CD14-positive monocyte (primary cell): ENCODE measurements around the gene SLC9A9. TPM values are rescaled to one million over a fixed set of nuclear protein-coding genes. Genes with fewer than 3 reads are reported as not detected.

Experiments used
- DNase-seq, 3 donors: peaks; one replicate each; pipeline ENCODE4 v3.0.0-alpha.2; 2011 to 2022
- H2AFZ ChIP-seq: 2 replicates; pipeline ENCODE4 v1.6.0; 2012; ENCODE audit warnings: mild to moderate bottlenecking, low read depth, low read length, inconsistent platforms; ENCODE audit not compliant: insufficient read depth, poor library complexity, severe bottlenecking
- H3K27ac ChIP-seq, 2 donors: 1 replicate in 1 of 2; 2 replicates in 1 of 2; pipeline ENCODE4 v1.5.1; 2012 to 2013; ENCODE audit warnings: low read length in 2 of 2, control low read depth in 1 of 2, inconsistent platforms in 1 of 2, low read depth in 1 of 2, mild to moderate bottlenecking in 1 of 2
- H3K27me3 ChIP-seq, 2 donors: one replicate each; pipeline versions ENCODE4 v1.6.0 to v1.6.1; 2011 to 2013; ENCODE audit warnings: low read length in 2 of 2; ENCODE audit not compliant: control insufficient read depth in 2 of 2, insufficient read depth in 2 of 2
- H3K36me3 ChIP-seq, 2 donors: replicated peaks in 1 of 2; 1 replicate in 1 of 2; 2 replicates in 1 of 2; pipeline versions ENCODE4 v1.5.1 to v1.6.1; 2012 to 2013; ENCODE audit warnings: low read length in 2 of 2, control low read depth in 1 of 2, inconsistent platforms in 1 of 2, mild to moderate bottlenecking in 1 of 2; ENCODE audit not compliant: insufficient read depth in 2 of 2, control insufficient read depth in 1 of 2
- H3K4me1 ChIP-seq, 2 donors: 1 replicate in 1 of 2; 2 replicates in 1 of 2; pipeline versions ENCODE4 v1.5.1 to v1.6.1; 2012 to 2013; ENCODE audit warnings: low read length in 2 of 2, control low read depth in 1 of 2, inconsistent platforms in 1 of 2, mild to moderate bottlenecking in 1 of 2, moderate library complexity in 1 of 2; ENCODE audit not compliant: insufficient read depth in 2 of 2, control insufficient read depth in 1 of 2
- H3K4me2 ChIP-seq: replicated peaks from 2 replicates; pipeline ENCODE3; 2012; ENCODE audit warnings: low read length, moderate library complexity, mild to moderate bottlenecking; ENCODE audit not compliant: poor library complexity, severe bottlenecking; ENCODE audit errors: extremely low read depth
- H3K4me3 ChIP-seq, 3 experiments: fragments of 200-600 bp in 1 of 3; sonication (generic) in 1 of 3; replicated peaks in 1 of 3; 1 replicate in 2 of 3; 2 replicates in 1 of 3; pipeline ENCODE4 v1.5.1; 2011 to 2013; ENCODE audit warnings: low read length in 3 of 3, mild to moderate bottlenecking in 3 of 3, control low read depth in 2 of 3, low read depth in 2 of 3, inconsistent platforms in 1 of 3, moderate library complexity in 1 of 3
- H3K79me2 ChIP-seq: 2 replicates; pipeline ENCODE4 v1.6.0; 2012; ENCODE audit warnings: mild to moderate bottlenecking, control low read depth, inconsistent platforms, low read length, moderate library complexity; ENCODE audit not compliant: insufficient read depth
- H3K9ac ChIP-seq: 2 replicates; pipeline ENCODE4 v1.6.0; 2017; ENCODE audit warnings: low read length, mild to moderate bottlenecking; ENCODE audit not compliant: insufficient read depth, poor library complexity, severe bottlenecking
- H3K9me3 ChIP-seq, 2 donors: replicated peaks in 1 of 2; 1 replicate in 1 of 2; 2 replicates in 1 of 2; pipeline versions ENCODE4 v1.5.1 to v1.6.1; 2012 to 2013; ENCODE audit warnings: low read length in 2 of 2, control low read depth in 1 of 2; ENCODE audit not compliant: control insufficient read depth in 1 of 2, insufficient read depth in 1 of 2
- H4K20me1 ChIP-seq: 2 replicates; pipeline ENCODE4 v1.6.0; 2012; ENCODE audit warnings: mild to moderate bottlenecking, low read length, control low read depth, moderate library complexity; ENCODE audit not compliant: insufficient read depth
- H3K27ac Mint-ChIP-seq, 7 donors: one replicate each; pipeline ENCODE4 v1.8.0; 2020; ENCODE audit warnings: mild to moderate bottlenecking in 7 of 7, mixed read lengths in 7 of 7, moderate library complexity in 6 of 7, inconsistent platforms in 2 of 7
- H3K27me3 Mint-ChIP-seq, 3 donors: one replicate each; pipeline ENCODE4 v1.8.0; 2021 to 2022; ENCODE audit warnings: low read depth in 3 of 3, mild to moderate bottlenecking in 3 of 3, mixed read lengths in 3 of 3, moderate library complexity in 3 of 3, inconsistent platforms in 1 of 3
- H3K36me3 Mint-ChIP-seq, 2 donors: one replicate each; pipeline ENCODE4 v1.8.0; 2020; ENCODE audit warnings: mixed read lengths in 2 of 2, inconsistent platforms in 1 of 2, mild to moderate bottlenecking in 1 of 2
- H3K4me1 Mint-ChIP-seq: one replicate; pipeline ENCODE4 v1.8.0; 2020; ENCODE audit warnings: mild to moderate bottlenecking, mixed read lengths
- H3K4me3 Mint-ChIP-seq, 2 donors: one replicate each; pipeline ENCODE4 v1.8.0; 2020; ENCODE audit warnings: mild to moderate bottlenecking in 2 of 2, mixed read lengths in 2 of 2, moderate library complexity in 1 of 2
- H3K9me3 Mint-ChIP-seq, 7 donors: one replicate each; pipeline ENCODE4 v1.8.0; 2020 to 2022; ENCODE audit warnings: mixed read lengths in 7 of 7, mild to moderate bottlenecking in 6 of 7, moderate library complexity in 6 of 7, inconsistent platforms in 2 of 7
- CTCF ChIP-seq: fragments of 200-600 bp; IDR thresholded peaks from one replicate; pipeline ENCODE4 v1.8.0; 2022; ENCODE audit warnings: antibody characterized with exemption, mild to moderate bottlenecking
- WGBS: methylation state at CpG from one replicate; pipeline ENCODE4 v1.1.5; 2013; ENCODE audit warnings: missing lambda C conversion rate; ENCODE audit not compliant: insufficient coverage; 5-methylcytosine and 5-hydroxymethylcytosine counted together
- intact Hi-C, 2 donors: fragments of 100-400 bp; cut with micrococcal nuclease; formaldehyde crosslinking; loops; one replicate each; pipeline versions ENCODE4 v1.15.0 to v1.15.1; 2023
- polyA plus RNA-seq, 3 donors: library from polyadenylated mRNA; depleted of rRNA in 1 of 3; unstranded in 2 of 3; stranded (reverse) in 1 of 3; fragments of 300-500 nt in 2 of 3; fragments of >200 nt in 1 of 3; fragmentation: Illumina TruSeq in 2 of 3; gene quantifications; 1 replicate in 2 of 3; 2 replicates in 1 of 3; pipeline ENCODE4 v1.2.3, GENCODE V29; 2012 to 2021

Gene SLC9A9
- polyA plus RNA-seq, 3 donors, result 14.1 to 32.8 (median 27.0) TPM

- H3K9ac ChIP-seq, result no peak overlapping the region
- Mint-ChIP-seq H3K9me3 (no peaks in the 10 kb centered on the region), H3K27ac (no peak overlapping the region)
Observed at GRCh38 chr3:143298380-143298779, 549.9 kb downstream of the SLC9A9 start.

DNA sequence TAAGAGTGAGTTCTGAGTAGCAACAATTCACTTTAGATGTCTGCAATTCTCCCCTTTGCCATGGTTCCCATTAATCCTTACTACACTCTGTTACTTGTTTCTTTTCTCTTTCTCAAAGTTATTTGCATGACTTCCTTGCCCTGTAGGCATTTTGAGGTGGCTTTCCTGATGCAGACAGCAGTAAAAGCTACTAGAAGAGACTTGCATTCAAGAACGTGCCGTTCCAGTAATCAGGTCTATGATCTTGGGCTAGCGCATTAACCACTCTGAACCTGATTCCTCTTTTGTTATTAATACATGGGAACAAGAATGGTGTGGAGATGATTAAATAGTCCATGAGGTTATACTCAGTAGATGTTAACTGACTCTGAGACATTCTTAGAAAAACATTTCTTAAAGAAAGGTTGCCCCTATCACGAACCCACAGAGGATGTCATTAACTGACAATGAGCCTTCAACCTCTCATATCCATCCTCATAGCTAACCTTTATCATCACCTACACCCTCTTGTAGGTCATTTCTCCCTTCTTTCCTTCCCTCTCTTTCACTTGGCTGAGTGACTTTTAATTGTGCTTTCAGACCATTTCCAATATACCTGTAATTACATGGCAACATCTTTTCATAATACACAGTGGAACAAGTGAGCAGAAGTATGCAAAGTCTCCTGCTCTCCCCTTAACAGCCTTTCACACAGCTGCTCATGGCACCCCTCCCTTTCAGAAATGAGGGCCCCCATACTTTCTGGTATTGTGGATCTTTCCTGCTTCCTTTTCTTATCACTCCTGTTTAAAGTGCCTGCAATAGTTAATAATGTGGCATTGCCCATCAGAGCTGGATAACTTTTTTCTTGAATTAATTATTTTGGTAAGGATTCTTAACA, 552.8 kb downstream of the SLC9A9 start:
- H3K4me3 Mint-ChIP-seq, result no peak overlapping the region
- no peaks in the 10 kb centered on the region for H4K20me1 ChIP-seq
- 100% methylated on average over 1 of the region's 4 CpGs for WGBS
- peaks cover 0 to 5% of the 10 kb centered on the region in 2 donors for H3K36me3 Mint-ChIP-seq
- peaks cover 41% of the 10 kb centered on the region for H3K4me1 Mint-ChIP-seq
- no peaks in the 10 kb centered on the region for H3K79me2 ChIP-seq
- H3K4me3 ChIP-seq, result no peak overlapping the region
- no peak overlapping the region for H3K27ac ChIP-seq
- peaks cover 27 to 30% of the 10 kb centered on the region in 2 donors for H3K4me1 ChIP-seq
- H3K9ac ChIP-seq, result no peak overlapping the region
- H3K27me3 Mint-ChIP-seq, result peaks cover 0 to 2% (median 0%) of the 10 kb centered on the region in 3 donors
- peak overlapping the region in 1 of 7 donors; percentile 28 for H3K27ac Mint-ChIP-seq
- no peak overlapping the region for H3K4me2 ChIP-seq
- H3K9me3 ChIP-seq, result no peaks in the 10 kb centered on the region
- no peaks in the 10 kb centered on the region for H3K27me3 ChIP-seq
- no peak overlapping the region for H2AFZ ChIP-seq
- no peak for DNase-seq
- intact Hi-C loops, result no loop called here
- no peak for TF ChIP-seq CTCF
- H3K9me3 Mint-ChIP-seq, result no peaks in the 10 kb centered on the region
- H3K36me3 ChIP-seq, result no peaks in the 10 kb centered on the region

More at GRCh38 chr3:143298380-143298779, 549.9 kb downstream of the SLC9A9 start:
- Mint-ChIP-seq H3K27me3 (peaks cover 0 to 7% (median 2%) of the 10 kb centered on the region in 3 donors), H3K4me3 (no peak overlapping the region), H3K4me1 (peaks cover 44% of the 10 kb centered on the region), H3K36me3 (peaks cover 0 to 5% of the 10 kb centered on the region in 2 donors)
- H3K4me1 ChIP-seq, result peaks cover 27 to 30% of the 10 kb centered on the region in 2 donors
- no peaks in the 10 kb centered on the region for H3K9me3 ChIP-seq
- peak overlapping the region in 1 of 2 donors; percentile 38 for H3K27ac ChIP-seq
- H3K4me2 ChIP-seq, result no peak overlapping the region
- no peak overlapping the region for H2AFZ ChIP-seq
- no peaks in the 10 kb centered on the region for H4K20me1 ChIP-seq
- H3K79me2 ChIP-seq, result no peaks in the 10 kb centered on the region
- no peak for TF ChIP-seq CTCF
- H3K36me3 ChIP-seq, result no peaks in the 10 kb centered on the region
- no peaks in the 10 kb centered on the region for H3K27me3 ChIP-seq
- no peak for DNase-seq
- intact Hi-C loops, result no loop called here
- no peak overlapping the region for H3K4me3 ChIP-seq
